Trophoblast cell (in vitro differentiated cells and primary cell): ENCODE data around the gene PACSIN3.

ENCODE experiments used
- DNase-seq, 2 donors: peaks; one replicate each; pipeline ENCODE4 v3.0.0-alpha.2; 2016
- H2AFZ ChIP-seq: 2 replicates; pipeline ENCODE4 v1.6.1; 2013; ENCODE audit warnings: low read length, moderate library complexity, mild to moderate bottlenecking; ENCODE audit not compliant: insufficient read depth, poor library complexity
- H2AK5ac ChIP-seq: 2 replicates; pipeline ENCODE4 v1.6.1; 2013; ENCODE audit warnings: mild to moderate bottlenecking, low read length
- H2BK120ac ChIP-seq: 2 replicates; pipeline ENCODE4 v1.6.1; 2013; ENCODE audit warnings: low read length, mild to moderate bottlenecking, moderate library complexity; ENCODE audit not compliant: insufficient read depth, poor library complexity
- H2BK12ac ChIP-seq: 2 replicates; pipeline ENCODE4 v1.6.1; 2013; ENCODE audit warnings: mild to moderate bottlenecking, low read length, moderate library complexity
- H2BK5ac ChIP-seq: 2 replicates; pipeline ENCODE4 v1.6.1; 2013; ENCODE audit warnings: low read length, low read depth, moderate library complexity, mild to moderate bottlenecking; ENCODE audit not compliant: poor library complexity
- H3K14ac ChIP-seq: 2 replicates; pipeline ENCODE4 v1.6.1; 2013; ENCODE audit warnings: mild to moderate bottlenecking, low read length
- H3K18ac ChIP-seq: 2 replicates; pipeline ENCODE4 v1.6.1; 2013; ENCODE audit warnings: mild to moderate bottlenecking, low read length
- H3K23ac ChIP-seq: 2 replicates; pipeline ENCODE4 v1.6.1; 2013; ENCODE audit warnings: low read length
- H3K27ac ChIP-seq: 2 replicates; pipeline ENCODE4 v1.5.1; 2013; ENCODE audit warnings: low read depth, mild to moderate bottlenecking, inconsistent platforms, low read length, moderate library complexity
- H3K27me3 ChIP-seq: 2 replicates; pipeline ENCODE4 v1.6.1; 2013; ENCODE audit warnings: inconsistent platforms, mild to moderate bottlenecking, low read length, moderate library complexity; ENCODE audit not compliant: insufficient read depth
- H3K36me3 ChIP-seq, 2 experiments: 1 replicate in 1 of 2; 2 replicates in 1 of 2; pipeline ENCODE4 v1.6.1; 2013; ENCODE audit warnings: low read length in 2 of 2, mild to moderate bottlenecking in 2 of 2, moderate library complexity in 1 of 2; ENCODE audit not compliant: insufficient read depth in 2 of 2, control insufficient read depth in 1 of 2
- H3K4ac ChIP-seq: 2 replicates; pipeline ENCODE4 v1.6.1; 2013; ENCODE audit warnings: low read depth, mild to moderate bottlenecking, low read length, moderate library complexity
- H3K4me1 ChIP-seq, 2 experiments: 1 replicate in 1 of 2; 2 replicates in 1 of 2; pipeline ENCODE4 v1.6.1; 2013; ENCODE audit warnings: low read length in 2 of 2, mild to moderate bottlenecking in 2 of 2, moderate library complexity in 1 of 2; ENCODE audit not compliant: insufficient read depth in 2 of 2, control insufficient read depth in 1 of 2
- H3K4me2 ChIP-seq: 2 replicates; pipeline ENCODE4 v1.6.1; 2013; ENCODE audit warnings: inconsistent platforms, mild to moderate bottlenecking, low read length, moderate library complexity
- H3K4me3 ChIP-seq: 2 replicates; pipeline ENCODE4 v1.5.1; 2013; ENCODE audit warnings: mild to moderate bottlenecking, low read depth, low read length, inconsistent platforms
- H3K79me1 ChIP-seq: one replicate; pipeline ENCODE4 v1.6.1; 2013; ENCODE audit warnings: low read length
- H3K79me2 ChIP-seq: 2 replicates; pipeline ENCODE4 v1.6.1; 2013; ENCODE audit warnings: low read length, mild to moderate bottlenecking; ENCODE audit not compliant: control insufficient read depth, insufficient read depth, poor library complexity
- H3K9ac ChIP-seq: 2 replicates; pipeline ENCODE4 v1.6.1; 2013; ENCODE audit warnings: mild to moderate bottlenecking, low read length
- H3K9me3 ChIP-seq: 2 replicates; pipeline ENCODE4 v1.6.1; 2013; ENCODE audit warnings: low read depth, mild to moderate bottlenecking, control low read depth, inconsistent platforms, low read length; ENCODE audit not compliant: insufficient read depth
- H4K12ac ChIP-seq: 2 replicates; pipeline ENCODE4 v1.6.1; 2013; ENCODE audit warnings: low read depth, mild to moderate bottlenecking, low read length, moderate library complexity
- H4K8ac ChIP-seq: 2 replicates; pipeline ENCODE4 v1.6.1; 2013; ENCODE audit warnings: low read depth, mild to moderate bottlenecking, low read length, moderate library complexity
- H4K91ac ChIP-seq: one replicate; pipeline ENCODE4 v1.6.1; 2013; ENCODE audit warnings: low read depth, mild to moderate bottlenecking, low read length, moderate library complexity
- WGBS: extraction: QIAGEN DNeasy Blood & Tissue Kit; methylation state at CpG from one replicate; pipeline ENCODE4 v1.1.7; 2013; ENCODE audit warnings: missing lambda C conversion rate; ENCODE audit not compliant: insufficient read length, insufficient coverage; ENCODE audit errors: extremely low coverage; 5-methylcytosine and 5-hydroxymethylcytosine counted together

PACSIN3 gene

DNA sequence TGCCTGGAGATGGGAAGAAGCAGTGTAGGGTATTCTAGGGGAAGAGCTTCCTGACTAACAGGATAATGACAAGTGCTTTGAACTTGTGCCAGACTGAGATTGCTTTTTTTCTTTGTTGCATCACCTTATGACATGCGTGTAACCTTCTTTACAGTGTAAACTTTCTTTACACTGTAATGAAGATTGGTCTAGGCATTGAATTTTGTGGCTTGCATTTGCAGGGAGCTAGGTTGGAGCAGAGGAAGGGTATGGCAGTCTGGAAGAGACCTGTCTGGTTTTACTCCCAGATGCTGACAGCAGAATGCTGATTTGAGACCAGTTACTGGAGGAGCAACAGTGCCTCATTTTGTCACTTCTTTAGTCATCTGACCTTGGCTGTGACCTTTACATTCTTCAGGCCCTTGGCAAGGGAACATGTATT is 34.2 kb upstream of the PACSIN3 start:
- no peak overlapping the region for H4K91ac ChIP-seq
- no peak overlapping the region for H4K8ac ChIP-seq
- H3K9ac ChIP-seq = no peak overlapping the region
- peak overlapping the region; percentile 32 for H3K4me2 ChIP-seq
- H3K4me3 ChIP-seq = no peak overlapping the region
- peaks cover 0 to 7% of the 10 kb centered on the region in 2 experiments for H3K36me3 ChIP-seq
- H3K27ac ChIP-seq = peak overlapping the region; percentile 89
- H2BK12ac ChIP-seq = no peak overlapping the region
- no peak overlapping the region for H3K14ac ChIP-seq
- H3K27me3 ChIP-seq = no peaks in the 10 kb centered on the region
- H2BK120ac ChIP-seq = no peak overlapping the region
- no peak overlapping the region for H4K12ac ChIP-seq
- H3K23ac ChIP-seq = no peak overlapping the region
- no peak overlapping the region for H3K18ac ChIP-seq
- H3K9me3 ChIP-seq = no peaks in the 10 kb centered on the region
- H2AK5ac ChIP-seq = no peak overlapping the region
- peaks cover 2% of the 10 kb centered on the region for H3K79me1 ChIP-seq
- H3K4me1 ChIP-seq = peaks cover 15 to 23% of the 10 kb centered on the region in 2 experiments
- no peak for DNase-seq
- WGBS = no CpG with 5 or more reads among the region's 1 CpG
- H3K4ac ChIP-seq = no peak overlapping the region
- no peak overlapping the region for H2AFZ ChIP-seq
- peaks cover 2% of the 10 kb centered on the region for H3K79me2 ChIP-seq
- no peak overlapping the region for H2BK5ac ChIP-seq

DNA sequence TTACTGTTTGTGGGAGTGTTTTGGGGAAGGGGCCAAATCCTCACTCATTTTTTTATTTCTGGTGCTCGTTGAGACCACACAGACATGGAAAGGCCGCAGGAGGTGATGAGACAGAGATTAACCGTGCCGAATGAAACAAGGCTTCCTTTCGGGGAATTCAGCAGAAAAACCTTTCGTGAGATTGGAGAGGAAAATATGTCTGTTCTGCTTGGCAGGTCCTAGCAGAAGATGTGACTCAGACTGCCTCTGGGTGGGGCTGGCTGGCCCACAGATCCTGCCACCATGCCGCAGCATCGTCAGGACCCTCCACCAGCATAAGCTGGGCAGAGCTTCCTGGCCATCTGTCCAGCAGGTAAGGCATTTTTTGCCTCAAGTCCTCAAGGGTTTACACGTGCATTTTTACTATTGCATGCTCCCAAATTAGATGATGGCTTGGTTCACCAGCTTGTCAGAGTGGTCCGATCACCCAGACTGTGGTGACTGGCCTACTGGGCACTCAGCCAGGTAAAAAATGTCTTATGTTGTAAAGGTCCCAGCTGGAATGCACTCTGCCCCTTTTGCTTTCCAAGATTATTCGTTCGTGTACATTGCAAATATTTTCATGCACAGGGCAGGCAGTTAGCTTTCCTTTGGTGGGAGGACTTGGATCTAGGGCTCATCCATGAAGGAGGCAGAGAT is 30.0 kb upstream of the PACSIN3 start:
- H2BK12ac ChIP-seq = peak overlapping the region; percentile 2
- H3K27me3 ChIP-seq = no peaks in the 10 kb centered on the region
- H3K36me3 ChIP-seq = no peaks in the 10 kb centered on the region
- DNase-seq = peak; percentile 81 to 88
- no peak overlapping the region for H3K14ac ChIP-seq
- no peak overlapping the region for H4K8ac ChIP-seq
- H3K9ac ChIP-seq = no peak overlapping the region
- WGBS = no CpG with 5 or more reads among the region's 12 CpGs
- H3K9me3 ChIP-seq = no peaks in the 10 kb centered on the region
- H3K23ac ChIP-seq = no peak overlapping the region
- H3K4me3 ChIP-seq = no peak overlapping the region
- peak overlapping the region; percentile 56 for H3K4ac ChIP-seq
- peak overlapping the region; percentile 29 for H2BK5ac ChIP-seq
- H3K27ac ChIP-seq = peak overlapping the region; percentile 93
- no peak overlapping the region for H2BK120ac ChIP-seq
- H4K91ac ChIP-seq = peak overlapping the region; percentile 23
- no peak overlapping the region for H4K12ac ChIP-seq
- H3K4me2 ChIP-seq = peak overlapping the region; percentile 79
- H3K18ac ChIP-seq = peak overlapping the region; percentile 58
- H3K79me1 ChIP-seq = peaks cover 13% of the 10 kb centered on the region
- no peak overlapping the region for H2AK5ac ChIP-seq
- H3K79me2 ChIP-seq = peaks cover 7% of the 10 kb centered on the region
- H2AFZ ChIP-seq = no peak overlapping the region
- peaks cover 21 to 29% of the 10 kb centered on the region in 2 experiments for H3K4me1 ChIP-seq

DNA sequence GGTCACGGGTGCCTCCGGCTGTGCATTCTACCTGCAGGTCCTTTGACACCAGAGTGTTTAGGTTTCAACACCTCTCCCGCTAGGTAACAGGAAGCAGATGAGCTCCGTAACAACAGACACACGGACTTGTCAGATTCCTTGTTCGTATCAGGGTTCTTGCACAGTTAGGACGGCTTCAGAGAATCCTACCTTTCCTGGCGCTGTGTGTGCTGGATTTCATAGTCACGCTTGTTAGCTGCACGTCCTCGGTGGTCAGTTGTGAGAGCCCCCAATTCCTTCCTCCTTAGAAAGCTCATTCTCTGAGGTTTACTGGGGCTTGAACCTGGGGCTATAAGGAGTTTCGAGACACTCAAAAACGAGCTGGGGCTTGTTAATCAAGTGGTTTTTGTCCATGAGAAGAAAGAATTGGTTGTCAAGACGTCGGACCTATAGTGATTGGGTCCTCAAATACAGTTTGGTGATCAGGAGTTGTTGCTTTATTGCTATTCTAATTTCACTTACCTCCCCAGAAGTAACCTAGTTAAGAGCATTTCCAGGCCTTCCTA is 29.2 kb upstream of the PACSIN3 start:
- H2BK12ac ChIP-seq = peak overlapping the region; percentile 44
- peak overlapping the region; percentile 88 for H4K12ac ChIP-seq
- H3K14ac ChIP-seq = peak overlapping the region; percentile 93
- peak overlapping the region; percentile 86 for H4K8ac ChIP-seq
- peaks cover 13% of the 10 kb centered on the region for H3K79me1 ChIP-seq
- peak overlapping the region; percentile 86 for H2BK120ac ChIP-seq
- H3K27ac ChIP-seq = peak overlapping the region; percentile 93
- peak overlapping the region; percentile 93 for H2BK5ac ChIP-seq
- H3K4me1 ChIP-seq = peaks cover 21 to 26% of the 10 kb centered on the region in 2 experiments
- H3K9ac ChIP-seq = peak overlapping the region; percentile 38
- H2AFZ ChIP-seq = peak overlapping the region; percentile 66
- H3K9me3 ChIP-seq = no peaks in the 10 kb centered on the region
- H3K4me3 ChIP-seq = peak overlapping the region; percentile 65
- H3K36me3 ChIP-seq = no peaks in the 10 kb centered on the region
- H3K4ac ChIP-seq = peak overlapping the region; percentile 63
- peak overlapping the region; percentile 79 for H3K4me2 ChIP-seq
- peak overlapping the region; percentile 45 for H2AK5ac ChIP-seq
- DNase-seq = peak; percentile 84 to 89
- H3K27me3 ChIP-seq = no peaks in the 10 kb centered on the region
- H3K23ac ChIP-seq = no peak overlapping the region
- H4K91ac ChIP-seq = peak overlapping the region; percentile 98
- no CpG with 5 or more reads among the region's 15 CpGs for WGBS
- peaks cover 7% of the 10 kb centered on the region for H3K79me2 ChIP-seq
- peak overlapping the region; percentile 68 for H3K18ac ChIP-seq

DNA sequence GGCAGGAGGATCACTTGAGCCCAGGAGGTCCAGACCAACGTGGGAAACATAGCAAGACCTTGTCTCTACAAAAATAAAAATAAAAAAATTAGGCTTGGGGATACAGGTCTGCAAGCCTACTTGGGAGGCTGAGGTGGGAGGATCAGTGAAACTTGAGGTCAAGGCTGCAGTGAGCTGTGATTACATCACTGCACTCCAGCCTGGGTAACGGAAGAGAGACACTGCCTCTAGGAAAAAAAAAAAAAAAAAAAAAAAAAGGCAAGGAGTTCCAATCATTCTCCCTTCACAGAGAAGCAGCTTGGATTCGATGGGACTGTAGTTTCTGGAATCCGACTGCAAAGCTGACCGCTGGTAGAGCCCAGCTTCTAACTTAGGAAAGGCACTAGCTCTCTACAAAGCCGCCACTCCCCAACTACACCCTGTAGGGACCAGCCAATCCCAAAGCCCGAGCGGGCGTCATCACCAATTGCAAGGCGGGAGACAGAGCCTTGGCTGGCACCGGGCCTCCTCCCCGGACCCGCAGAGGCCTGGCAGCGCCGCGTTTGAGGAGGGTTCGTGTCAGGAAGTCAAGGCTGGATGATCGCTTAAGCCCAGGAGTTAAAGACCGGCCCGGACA is 27.8 kb upstream of the PACSIN3 start:
- Histone ChIP-seq H3K9ac (no peak overlapping the region), H4K91ac (peak overlapping the region; percentile 11), H3K14ac (peak overlapping the region; percentile 68), H3K18ac (peak overlapping the region; percentile 28), H3K36me3 (no peaks in the 10 kb centered on the region), H2AFZ (peak overlapping the region; percentile 71), H3K79me2 (peaks cover 7% of the 10 kb centered on the region), H3K9me3 (no peaks in the 10 kb centered on the region), H3K23ac (no peak overlapping the region), H2BK12ac (peak overlapping the region; percentile 13), H3K4me3 (no peak overlapping the region), H2AK5ac (no peak overlapping the region), H2BK5ac (peak overlapping the region; percentile 3), H2BK120ac (peak overlapping the region; percentile 6), H3K79me1 (peaks cover 13% of the 10 kb centered on the region), H3K4me2 (peak overlapping the region; percentile 79), H3K27me3 (no peaks in the 10 kb centered on the region), H3K4ac (peak overlapping the region; percentile 52), H3K4me1 (peaks cover 13 to 18% of the 10 kb centered on the region in 2 experiments), H4K8ac (peak overlapping the region; percentile 73), H4K12ac (peak overlapping the region; percentile 33), H3K27ac (peak overlapping the region; percentile 45)
- DNase-seq = peak; percentile 91 to 93
- no CpG with 5 or more reads among the region's 20 CpGs for WGBS
